Hematopoietic multipotent progenitor cell treated with erythropoietin and hydrocortisone succinate and interleukin-3 and kit ligand, for 17 days (in vitro differentiated cells): ENCODE data around the gene VAMP5.
"Not testable (repeated sequence)": the region's sequence is repeated elsewhere in the genome, so short reads cannot be mapped to it uniquely, and the experiment has no call there.

Experiments
- DNase-seq: peaks from one replicate; pipeline ENCODE4 v3.0.0-alpha.2; 2015; ENCODE audit warnings: low spot score

The VAMP5 gene

GRCh38 chr2:85584857-85585780 is 888 bp downstream of the VAMP5 start:
- DNase-seq = peak; percentile 49

GRCh38 chr2:85585781-85586105 is 1.5 kb downstream of the VAMP5 start:
- DNase-seq = no peak

GRCh38 chr2:85588236-85588635 is 4.0 kb downstream of the VAMP5 start:
- DNase-seq = no peak

GRCh38 chr2:85588645-85589044 is 4.4 kb downstream of the VAMP5 start:
- no peak for DNase-seq

GRCh38 chr2:85589181-85589580 is 5.0 kb downstream of the VAMP5 start:
- no peak for DNase-seq

- DNase-seq = no peak
These were observed 6.0 kb downstream of the VAMP5 start for GRCh38 chr2:85589982-85590791.

GRCh38 chr2:85590950-85591349 is 6.7 kb downstream of the VAMP5 start:
- DNase-seq = no peak

DNA sequence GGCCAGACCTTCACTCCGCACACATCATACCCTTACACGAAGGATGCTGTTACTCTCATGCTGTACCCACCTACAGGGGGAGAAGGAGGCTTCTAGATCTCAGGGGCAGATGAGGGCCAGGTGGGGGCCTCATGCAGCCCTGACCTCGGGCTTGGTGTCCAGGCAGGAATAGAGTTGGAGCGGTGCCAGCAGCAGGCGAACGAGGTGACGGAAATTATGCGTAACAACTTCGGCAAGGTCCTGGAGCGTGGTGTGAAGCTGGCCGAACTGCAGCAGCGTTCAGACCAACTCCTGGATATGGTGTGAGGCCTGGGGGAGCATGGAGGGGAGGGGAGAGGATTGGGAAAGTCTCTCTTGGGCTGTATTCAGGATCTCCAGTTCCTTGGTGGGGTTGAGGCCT is 7.3 kb downstream of the VAMP5 start:
- no peak for DNase-seq

GRCh38 chr2:85592299-85592698 is 8.1 kb downstream of the VAMP5 start:
- not testable (repeated sequence) for DNase-seq

- no peak for DNase-seq
These were observed 8.8 kb downstream of the VAMP5 start for GRCh38 chr2:85593023-85593422.

- DNase-seq = no peak
These were observed 10.6 kb downstream of the VAMP5 start for GRCh38 chr2:85594715-85595300.

GRCh38 chr2:85595301-85596025 is 11.2 kb downstream of the VAMP5 start, which contains the start of gene RNF181:
RNF181 (plus strand) TSS chr2:85595745; CDS start chr2:85595764, 19 bp downstream.
- peak; percentile 98 for DNase-seq

DNA sequence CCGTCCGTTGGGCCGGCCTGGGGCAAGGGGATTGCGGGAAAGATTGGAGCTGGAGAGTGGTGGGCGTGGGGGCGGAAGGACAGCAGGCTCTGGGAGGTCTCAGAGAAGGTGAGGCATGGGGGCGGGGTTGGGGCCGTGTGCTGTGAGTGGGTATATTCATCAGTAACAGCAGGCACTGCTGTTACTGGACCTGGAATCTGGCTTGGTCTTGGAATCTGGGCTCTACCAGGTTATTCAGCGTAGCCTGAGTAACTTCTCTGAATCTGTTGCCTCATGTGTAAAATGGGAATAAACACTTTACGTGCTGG is 11.7 kb downstream of the VAMP5 start:
- peak; percentile 33 for DNase-seq

DNA sequence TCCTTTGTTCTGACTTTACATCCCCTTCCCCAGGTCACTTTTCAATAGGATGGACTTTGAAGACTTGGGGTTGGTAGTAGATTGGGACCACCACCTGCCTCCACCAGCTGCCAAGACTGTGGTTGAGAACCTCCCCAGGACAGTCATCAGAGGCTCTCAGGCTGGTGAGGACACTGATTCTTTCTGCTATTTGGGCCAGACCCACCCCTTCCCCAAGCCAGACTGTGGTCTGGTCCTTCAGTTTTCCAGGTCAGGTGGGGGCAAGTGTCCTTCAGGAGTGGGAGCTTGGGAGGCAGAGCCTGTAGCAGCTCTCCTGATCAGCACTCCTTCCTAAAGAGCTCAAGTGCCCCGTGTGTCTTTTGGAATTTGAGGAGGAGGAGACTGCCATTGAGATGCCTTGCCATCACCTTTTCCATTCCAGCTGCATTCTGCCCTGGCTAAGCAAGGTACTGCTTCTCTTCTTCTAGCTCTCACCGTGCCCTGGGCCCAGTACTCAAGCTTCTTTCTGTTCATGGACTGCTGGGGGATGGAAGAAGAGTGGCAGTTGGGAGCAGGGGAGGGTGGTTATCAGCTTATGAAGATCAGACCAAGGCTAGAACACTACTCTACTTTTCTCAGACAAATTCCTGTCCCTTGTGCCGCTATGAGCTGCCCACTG is 12.4 kb downstream of the VAMP5 start:
- no peak for DNase-seq

DNA sequence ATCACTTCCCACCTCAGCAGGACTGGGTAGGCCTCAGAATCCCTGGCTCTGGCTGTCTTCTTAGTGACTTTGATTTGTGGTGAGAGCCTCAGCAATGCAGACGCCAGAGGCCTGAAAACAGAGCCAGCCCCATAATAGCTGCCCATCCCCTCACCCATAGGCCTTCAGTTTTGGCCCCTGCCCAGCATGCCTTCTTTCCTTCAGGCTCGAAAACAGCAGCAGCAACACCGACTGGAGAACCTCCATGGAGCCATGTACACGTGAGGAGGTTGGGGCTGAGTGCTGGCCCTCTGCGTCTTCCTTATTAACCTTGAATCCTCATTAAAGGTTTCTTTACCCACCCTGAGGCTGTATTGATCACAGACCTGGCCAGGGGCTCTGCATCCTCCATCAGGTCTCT is 13.0 kb downstream of the VAMP5 start:
- no peak for DNase-seq

DNA sequence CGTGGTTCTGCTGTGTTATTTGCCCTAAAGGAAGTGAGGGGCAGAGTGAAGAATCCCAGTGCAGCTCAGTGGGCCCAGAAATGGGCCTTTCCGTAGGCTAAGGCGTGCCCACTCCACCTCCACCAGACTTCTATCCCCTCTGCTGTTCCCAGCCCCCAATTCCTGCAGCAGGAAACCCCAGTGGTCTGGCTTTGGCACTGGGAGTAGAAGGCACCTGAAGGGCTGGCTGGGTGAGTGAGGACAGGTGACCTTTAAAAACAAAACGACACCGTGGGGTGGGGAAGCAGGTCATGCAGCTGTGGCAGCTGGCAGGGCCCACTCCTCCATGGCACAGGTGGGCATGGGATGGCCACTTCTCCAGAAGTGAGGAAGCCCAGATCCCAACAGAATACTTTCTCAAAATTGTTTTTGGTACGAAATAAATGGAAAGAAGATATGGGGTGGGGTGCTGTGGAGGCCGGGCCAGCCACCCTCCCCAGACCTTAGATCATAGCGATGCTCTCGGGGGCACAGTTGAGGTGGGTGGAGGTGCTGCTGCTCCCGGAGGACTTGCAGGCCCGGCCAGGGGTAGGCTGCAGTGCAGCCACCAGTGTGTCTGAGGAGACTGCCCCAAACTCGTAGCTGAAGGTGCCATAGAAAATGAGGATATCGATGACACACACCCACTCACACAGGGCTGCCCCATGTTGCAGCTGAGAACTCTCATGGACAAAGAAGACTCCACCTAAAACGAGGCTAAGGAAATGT is 14.5 kb downstream of the VAMP5 start:
- no peak for DNase-seq

DNA sequence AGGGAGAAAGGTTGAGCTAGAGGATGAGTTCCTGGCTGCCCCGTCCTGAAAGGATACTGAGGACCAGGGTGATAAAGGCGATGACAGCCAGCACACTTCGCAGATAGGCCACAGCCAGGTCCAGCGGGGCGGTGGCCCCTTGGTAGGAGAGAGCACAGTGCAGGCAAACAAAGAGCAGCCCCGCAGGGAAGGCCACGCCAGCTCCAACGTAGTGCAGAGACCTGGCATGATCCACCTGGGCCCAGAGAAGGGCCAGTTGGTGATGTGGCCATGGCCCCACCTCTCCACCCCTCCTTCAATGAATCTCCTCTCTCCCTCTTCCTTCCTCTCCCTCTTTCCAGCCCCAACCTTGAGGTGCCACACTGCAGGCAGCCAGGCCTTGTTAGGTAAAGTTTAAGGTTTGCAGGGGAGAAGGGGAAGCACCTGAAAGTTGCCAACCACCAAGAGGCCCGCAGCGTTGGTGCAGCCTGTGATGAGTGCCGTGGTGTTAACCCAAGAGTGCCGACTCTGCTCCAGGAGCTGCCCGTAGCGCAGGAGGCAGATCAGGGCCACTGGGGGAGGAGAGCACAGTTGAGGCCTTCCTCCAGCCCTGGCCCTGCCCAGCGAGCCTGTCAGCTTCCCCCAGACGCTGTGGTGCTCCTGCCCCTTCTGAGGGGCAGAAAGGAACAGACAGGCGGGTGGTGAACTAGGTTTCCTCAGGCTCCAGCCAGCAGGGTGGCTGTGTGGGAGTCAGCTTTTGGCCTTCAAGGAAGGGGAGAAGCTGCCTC is 15.4 kb downstream of the VAMP5 start:
- no peak for DNase-seq

- no peak for DNase-seq
These were observed 16.0 kb downstream of the VAMP5 start for GRCh38 chr2:85600235-85600575.

- DNase-seq = no peak
These were observed 16.9 kb downstream of the VAMP5 start for GRCh38 chr2:85600951-85601770.
